ENCODE data around the gene RPL15.

The RPL15 gene

DNA sequence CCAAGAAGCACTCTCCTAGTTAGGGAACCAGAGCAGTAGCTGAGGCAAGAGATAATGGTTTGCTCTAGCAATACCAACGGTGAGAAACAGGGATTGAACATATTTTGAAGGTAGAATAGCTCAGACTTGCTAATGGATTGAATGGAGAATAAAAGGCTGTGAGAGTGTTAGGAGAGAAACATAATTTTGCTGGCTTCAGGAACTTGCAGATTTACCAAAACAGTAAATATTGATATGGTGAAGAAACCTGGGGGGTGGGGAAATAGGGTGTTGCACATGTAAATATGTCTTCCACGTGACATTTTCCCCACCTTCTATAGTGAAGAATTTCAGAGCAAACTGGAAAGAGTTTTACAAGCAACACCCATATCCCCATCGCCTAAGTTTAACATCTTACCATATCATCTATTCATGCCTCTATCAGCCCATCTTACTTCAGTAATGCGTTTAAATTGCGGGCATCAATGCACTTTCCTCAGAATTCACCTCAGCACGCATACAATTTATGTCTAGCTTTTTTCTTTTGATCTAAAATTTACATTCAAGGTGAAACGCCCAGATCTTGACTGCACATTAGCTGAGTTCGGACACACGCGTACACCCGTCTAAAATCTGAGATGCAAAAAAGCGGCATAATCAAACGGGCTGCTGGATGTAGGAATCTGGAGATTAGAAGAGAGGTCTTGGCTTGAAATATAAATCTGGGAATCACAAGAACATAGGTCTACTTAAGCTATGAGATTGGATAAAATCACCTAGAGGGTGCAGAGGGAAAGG is 27.3 kb downstream of the RPL15 start:
- ATAC-seq (replicated peaks; ENCODE audit: extremely low read depth, poor library complexity, severe bottlenecking), result no peak
- Mint-ChIP-seq H3K27me3 (no peaks in the 10 kb centered on the region), H3K9me3 (no peaks in the 10 kb centered on the region), H3K4me3 (peak overlapping the region; percentile 86), H3K4me1 (peaks cover 27% of the 10 kb centered on the region), H3K36me3 (ENCODE audit: insufficient read depth) (peaks cover 22% of the 10 kb centered on the region), H3K27ac (ENCODE audit: low read depth) (peak overlapping the region; percentile 97)
- no peak for DNase-seq (ENCODE audit: low spot score in 2 of 2)

DNA sequence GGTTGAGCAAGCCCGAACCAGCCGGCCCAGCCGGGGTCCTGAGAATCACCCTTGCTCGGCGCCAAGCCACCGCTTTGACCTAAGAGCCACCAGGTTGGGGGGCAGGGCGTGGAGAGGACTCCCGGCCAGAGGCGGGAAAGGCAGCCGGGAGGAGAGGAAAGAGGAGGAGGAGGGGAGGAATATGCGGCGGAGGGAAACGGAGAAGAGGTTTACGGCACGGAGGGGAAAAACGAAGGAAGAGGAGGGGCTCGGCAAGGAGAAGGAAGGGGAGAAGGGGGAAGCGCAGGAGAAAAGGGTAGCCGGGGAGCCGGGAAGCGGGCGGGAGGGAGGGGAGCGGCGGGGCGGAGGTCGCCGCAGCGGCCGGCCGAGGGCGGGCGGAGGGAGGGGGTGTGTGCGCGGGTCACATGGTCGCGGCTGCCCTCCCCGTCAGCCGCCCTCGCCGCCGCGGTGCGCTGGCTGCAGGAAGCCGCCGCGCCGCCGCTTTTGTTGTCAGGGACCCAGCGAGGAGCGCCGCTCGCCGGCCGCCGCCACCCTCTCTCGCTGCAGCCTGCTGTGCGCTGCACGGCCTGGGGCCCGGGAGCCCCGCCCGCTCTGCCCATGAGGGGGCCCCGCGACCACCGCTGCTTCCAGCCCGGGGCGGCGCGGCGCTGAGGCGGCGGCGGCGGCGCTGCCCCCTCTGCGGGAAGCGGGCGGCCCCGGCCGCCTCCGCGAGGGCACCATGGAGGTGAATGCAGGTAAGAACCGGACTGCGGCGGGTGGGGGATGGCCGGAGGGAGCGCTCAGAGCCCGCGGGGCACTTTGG is 28.1 kb downstream of the RPL15 start, which contains the start of gene NR1D2:
Gene NR1D2, plus strand, starts transcription at position 426 of the 802 bp plus-strand sequence. Its CDS starts 293 bp downstream, at position 719.
- H3K36me3 Mint-ChIP-seq (ENCODE audit: insufficient read depth), result peaks cover 22% of the 10 kb centered on the region
- ATAC-seq (replicated peaks; ENCODE audit: extremely low read depth, poor library complexity, severe bottlenecking) (peak; percentile 66), DNase-seq (ENCODE audit: low spot score in 2 of 2) (peak; percentile 70 to 71)
- peaks cover 35% of the 10 kb centered on the region for H3K4me1 Mint-ChIP-seq
- H3K4me3 Mint-ChIP-seq, result peak within 1 kb of the TSS; percentile 86
- H3K27me3 Mint-ChIP-seq, result no peaks in the 10 kb centered on the region
- H3K9me3 Mint-ChIP-seq, result no peaks in the 10 kb centered on the region
- peak within 1 kb of the TSS; percentile 97 for H3K27ac Mint-ChIP-seq (ENCODE audit: low read depth)

DNA sequence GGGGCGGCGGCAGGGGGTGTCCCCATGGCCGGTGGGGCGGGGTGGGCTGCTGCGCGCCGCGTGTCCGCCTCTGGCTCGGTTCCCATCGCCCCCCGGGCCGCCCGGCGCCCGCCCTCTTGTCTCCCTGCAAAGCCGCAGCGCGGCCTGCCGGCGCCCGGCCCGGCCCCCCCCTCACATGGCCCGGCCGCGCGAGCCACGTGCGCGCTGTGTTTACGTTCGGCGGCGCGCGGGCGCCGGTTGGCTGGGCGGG is 28.7 kb downstream of the RPL15 start:
- H3K36me3 Mint-ChIP-seq (ENCODE audit: insufficient read depth), result peaks cover 22% of the 10 kb centered on the region
- peaks cover 41% of the 10 kb centered on the region for H3K4me1 Mint-ChIP-seq
- H3K9me3 Mint-ChIP-seq, result no peaks in the 10 kb centered on the region
- H3K27me3 Mint-ChIP-seq, result no peaks in the 10 kb centered on the region
- DNase-seq (ENCODE audit: low spot score in 2 of 2) (no peak), ATAC-seq (replicated peaks; ENCODE audit: extremely low read depth, poor library complexity, severe bottlenecking) (no peak)
- peak overlapping the region; percentile 86 for H3K4me3 Mint-ChIP-seq
- H3K27ac Mint-ChIP-seq (ENCODE audit: low read depth), result peak overlapping the region; percentile 65

DNA sequence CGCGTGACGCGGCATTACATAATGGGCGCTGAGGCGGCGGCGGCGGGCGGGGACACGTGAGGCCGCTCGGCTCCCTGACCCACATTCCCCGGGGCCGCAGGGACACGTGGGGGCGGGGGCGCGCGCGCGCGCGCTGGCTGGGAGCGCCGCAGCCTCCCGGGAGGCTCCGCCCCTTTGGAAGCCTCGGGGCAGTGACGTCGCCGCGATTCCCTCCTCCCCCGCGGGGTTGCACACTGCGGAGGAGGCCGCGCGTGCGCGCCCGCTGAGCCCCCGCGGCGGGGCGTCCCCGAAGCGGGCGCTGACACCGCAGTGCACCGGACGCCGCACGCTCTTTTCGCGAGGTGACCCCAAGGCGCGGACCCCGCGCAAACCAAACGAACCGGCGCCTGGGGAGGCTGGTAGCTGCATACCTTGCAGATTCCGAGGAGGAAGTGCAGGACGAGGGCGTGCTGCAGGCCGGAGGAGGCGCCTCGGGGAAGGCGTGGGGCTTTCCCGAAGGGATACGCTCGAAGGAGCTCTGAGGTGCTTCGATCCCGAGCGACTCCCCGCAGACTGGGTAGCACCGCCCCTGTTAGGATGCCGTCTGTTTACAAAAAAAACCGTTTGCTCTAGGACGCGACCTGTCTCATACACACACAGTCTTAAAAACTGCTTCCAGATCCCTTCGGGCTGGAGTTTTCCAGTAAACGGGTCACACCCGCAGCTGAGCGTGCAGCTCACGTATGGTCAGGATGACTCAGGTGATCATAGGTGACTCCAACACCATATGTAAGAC is 29.2 kb downstream of the RPL15 start:
- ATAC-seq (replicated peaks; ENCODE audit: extremely low read depth, poor library complexity, severe bottlenecking) (peak; percentile 80), DNase-seq (ENCODE audit: low spot score in 2 of 2) (peak; percentile 96)
- Mint-ChIP-seq H3K36me3 (ENCODE audit: insufficient read depth) (peaks cover 22% of the 10 kb centered on the region), H3K4me1 (peaks cover 46% of the 10 kb centered on the region), H3K4me3 (peak overlapping the region; percentile 86), H3K9me3 (no peaks in the 10 kb centered on the region), H3K27me3 (no peaks in the 10 kb centered on the region), H3K27ac (ENCODE audit: low read depth) (peak overlapping the region; percentile 65)

DNA sequence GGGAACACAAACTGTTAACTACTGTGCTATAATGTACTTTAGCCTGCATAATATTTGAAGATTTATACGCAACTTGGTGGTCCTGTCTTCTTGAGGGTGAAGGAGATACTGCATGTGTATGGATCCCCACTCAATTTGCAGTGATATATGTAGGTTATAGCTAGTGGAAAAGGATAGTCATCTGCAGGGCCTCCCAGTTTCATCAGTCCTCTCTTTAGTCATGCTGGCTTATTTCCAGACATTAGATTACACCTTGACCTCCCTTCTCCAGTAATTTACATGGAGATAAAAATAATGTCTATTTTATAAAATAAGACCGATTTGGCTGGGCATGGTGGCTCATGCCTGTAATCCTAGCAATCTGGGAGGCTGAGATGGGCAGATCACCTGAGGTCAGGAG is 31.8 kb downstream of the RPL15 start:
- ATAC-seq (replicated peaks; ENCODE audit: extremely low read depth, poor library complexity, severe bottlenecking), result no peak
- peaks cover 63% of the 10 kb centered on the region for H3K4me1 Mint-ChIP-seq

DNA sequence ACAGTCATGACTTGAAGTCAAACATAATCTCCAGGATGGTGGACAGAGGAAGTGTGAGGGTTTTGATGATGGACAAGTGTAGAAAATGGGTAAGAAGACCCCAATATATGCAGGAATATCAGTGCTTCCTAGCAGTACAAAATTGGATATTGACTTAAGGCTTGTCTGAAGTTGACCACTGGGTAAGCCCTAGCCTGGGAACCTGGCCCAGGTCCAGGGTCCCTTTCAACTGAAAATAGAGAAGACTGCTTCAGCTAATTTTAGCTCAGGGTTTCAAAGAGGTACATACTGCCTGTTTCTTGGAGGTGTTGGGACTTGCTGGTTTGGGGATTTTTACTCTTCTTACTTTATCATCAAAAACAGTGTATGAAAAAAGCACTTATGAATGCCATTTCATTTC is 32.9 kb downstream of the RPL15 start:
- peak overlapping the region; percentile 58 for H3K4me3 Mint-ChIP-seq
- peaks cover 58% of the 10 kb centered on the region for H3K4me1 Mint-ChIP-seq
- peak overlapping the region; percentile 82 for H3K27ac Mint-ChIP-seq (ENCODE audit: low read depth)
- ATAC-seq (replicated peaks; ENCODE audit: extremely low read depth, poor library complexity, severe bottlenecking) (no peak), DNase-seq (ENCODE audit: low spot score in 2 of 2) (no peak)
- H3K36me3 Mint-ChIP-seq (ENCODE audit: insufficient read depth), result peaks cover 31% of the 10 kb centered on the region
- H3K27me3 Mint-ChIP-seq, result no peaks in the 10 kb centered on the region
- H3K9me3 Mint-ChIP-seq, result no peaks in the 10 kb centered on the region

More for the DNA sequence above, 31.8 kb downstream of the RPL15 start:
- no peak overlapping the region for H3K27ac Mint-ChIP-seq (ENCODE audit: low read depth)
- peaks cover 34% of the 10 kb centered on the region for H3K36me3 Mint-ChIP-seq (ENCODE audit: insufficient read depth)
- H3K27me3 Mint-ChIP-seq, result no peaks in the 10 kb centered on the region
- DNase-seq (ENCODE audit: low spot score in 2 of 2), result no peak
- no peak overlapping the region for H3K4me3 Mint-ChIP-seq
- H3K9me3 Mint-ChIP-seq, result no peaks in the 10 kb centered on the region

DNA sequence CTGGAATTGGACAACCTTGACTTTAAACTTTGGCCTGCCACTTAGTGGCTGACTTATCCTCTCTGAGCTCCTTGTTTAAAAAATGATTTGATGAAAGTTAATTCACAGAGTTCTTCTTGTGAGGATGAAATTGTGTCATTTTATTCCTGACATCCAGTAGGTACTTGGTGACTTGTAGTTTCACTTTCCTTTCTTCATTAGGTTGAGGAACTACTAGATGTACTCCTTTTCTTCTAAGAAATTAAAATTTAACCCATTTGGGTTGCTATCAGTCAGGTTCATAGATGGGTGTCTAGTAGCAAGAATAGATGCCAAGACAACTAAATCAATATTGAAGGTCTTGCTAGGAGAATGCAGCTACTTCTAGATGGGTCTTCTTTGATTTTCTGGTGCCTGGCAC is 33.4 kb downstream of the RPL15 start:
- peaks cover 61% of the 10 kb centered on the region for H3K4me1 Mint-ChIP-seq
- no peak for ATAC-seq (replicated peaks; ENCODE audit: extremely low read depth, poor library complexity, severe bottlenecking)
- DNase-seq (ENCODE audit: low spot score in 2 of 2), result no peak
- H3K4me3 Mint-ChIP-seq, result peak overlapping the region; percentile 58
- H3K27ac Mint-ChIP-seq (ENCODE audit: low read depth), result peak overlapping the region; percentile 82
- H3K27me3 Mint-ChIP-seq, result no peaks in the 10 kb centered on the region
- no peaks in the 10 kb centered on the region for H3K9me3 Mint-ChIP-seq
- H3K36me3 Mint-ChIP-seq (ENCODE audit: insufficient read depth), result peaks cover 31% of the 10 kb centered on the region

DNA sequence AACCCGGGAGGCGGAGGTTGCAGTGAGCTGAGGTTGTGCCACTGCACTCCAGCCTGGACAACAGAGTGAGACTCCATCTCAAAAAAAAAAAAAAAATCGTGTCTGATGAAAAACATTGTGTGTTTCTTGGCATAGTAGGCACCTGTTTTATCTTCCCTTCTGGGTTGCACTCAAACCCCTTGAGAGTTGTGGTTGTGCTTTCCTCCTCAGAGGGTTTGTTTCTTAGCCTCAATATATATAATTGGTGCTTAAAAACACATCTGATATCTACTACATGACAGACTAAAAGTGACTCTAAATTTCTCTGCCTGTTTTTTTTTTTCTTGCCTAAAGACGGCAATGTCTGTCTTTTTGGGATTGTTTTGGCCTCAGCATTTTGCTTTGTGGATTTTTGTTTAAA is 35.7 kb downstream of the RPL15 start:
- DNase-seq (ENCODE audit: low spot score in 2 of 2) (no peak), ATAC-seq (replicated peaks; ENCODE audit: extremely low read depth, poor library complexity, severe bottlenecking) (no peak)
- Mint-ChIP-seq H3K27ac (ENCODE audit: low read depth) (peak overlapping the region; percentile 4), H3K27me3 (no peaks in the 10 kb centered on the region), H3K4me1 (peaks cover 63% of the 10 kb centered on the region), H3K36me3 (ENCODE audit: insufficient read depth) (peaks cover 38% of the 10 kb centered on the region), H3K4me3 (no peak overlapping the region), H3K9me3 (no peaks in the 10 kb centered on the region)

DNA sequence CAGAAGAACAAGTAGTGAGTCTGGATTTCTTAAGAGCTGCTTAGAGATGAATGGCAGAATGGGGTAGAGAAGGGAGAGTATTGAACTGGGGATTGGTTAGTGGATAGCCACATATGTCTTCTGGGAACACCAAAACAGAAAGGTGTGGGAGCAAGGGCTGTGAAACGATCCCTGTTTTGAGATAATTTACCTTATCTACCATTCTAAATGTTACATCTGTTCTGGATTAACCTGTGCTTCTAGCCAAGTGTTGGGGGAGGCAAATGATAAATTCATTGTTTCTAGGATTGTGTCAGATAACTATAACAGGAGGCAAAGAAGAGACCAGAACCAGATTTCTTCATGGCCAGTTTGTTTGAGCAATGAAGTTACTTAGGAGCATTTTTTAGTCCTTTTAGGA is 36.6 kb downstream of the RPL15 start:
- Mint-ChIP-seq H3K4me1 (peaks cover 57% of the 10 kb centered on the region), H3K4me3 (no peak overlapping the region), H3K27ac (ENCODE audit: low read depth) (peak overlapping the region; percentile 4), H3K9me3 (no peaks in the 10 kb centered on the region), H3K27me3 (no peaks in the 10 kb centered on the region), H3K36me3 (ENCODE audit: insufficient read depth) (peaks cover 39% of the 10 kb centered on the region)
- ATAC-seq (replicated peaks; ENCODE audit: extremely low read depth, poor library complexity, severe bottlenecking) (no peak), DNase-seq (ENCODE audit: low spot score in 2 of 2) (no peak)

DNA sequence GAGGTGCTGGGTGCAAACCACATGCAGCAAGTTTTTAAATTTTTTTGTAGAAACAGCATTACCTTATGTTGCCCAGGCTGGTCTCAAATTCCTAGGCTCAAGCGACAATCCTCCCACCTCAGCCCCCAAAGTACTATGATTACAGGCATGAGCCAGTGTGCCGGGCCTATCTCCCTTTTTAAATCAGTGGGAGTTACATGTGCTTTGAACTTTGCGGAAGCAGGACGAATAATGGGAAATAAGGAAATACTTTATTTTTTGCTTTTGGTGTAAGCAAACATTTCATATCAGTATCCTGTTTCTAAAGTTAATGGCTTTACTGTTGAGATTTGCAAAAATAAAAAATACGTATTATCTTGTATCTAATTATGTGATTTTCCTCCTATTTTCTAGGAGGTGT is 37.2 kb downstream of the RPL15 start:
- peaks cover 39% of the 10 kb centered on the region for H3K36me3 Mint-ChIP-seq (ENCODE audit: insufficient read depth)
- ATAC-seq (replicated peaks; ENCODE audit: extremely low read depth, poor library complexity, severe bottlenecking) (no peak), DNase-seq (ENCODE audit: low spot score in 2 of 2) (no peak)
- H3K27ac Mint-ChIP-seq (ENCODE audit: low read depth), result no peak overlapping the region
- no peak overlapping the region for H3K4me3 Mint-ChIP-seq
- no peaks in the 10 kb centered on the region for H3K27me3 Mint-ChIP-seq
- peaks cover 60% of the 10 kb centered on the region for H3K4me1 Mint-ChIP-seq
- no peaks in the 10 kb centered on the region for H3K9me3 Mint-ChIP-seq

DNA sequence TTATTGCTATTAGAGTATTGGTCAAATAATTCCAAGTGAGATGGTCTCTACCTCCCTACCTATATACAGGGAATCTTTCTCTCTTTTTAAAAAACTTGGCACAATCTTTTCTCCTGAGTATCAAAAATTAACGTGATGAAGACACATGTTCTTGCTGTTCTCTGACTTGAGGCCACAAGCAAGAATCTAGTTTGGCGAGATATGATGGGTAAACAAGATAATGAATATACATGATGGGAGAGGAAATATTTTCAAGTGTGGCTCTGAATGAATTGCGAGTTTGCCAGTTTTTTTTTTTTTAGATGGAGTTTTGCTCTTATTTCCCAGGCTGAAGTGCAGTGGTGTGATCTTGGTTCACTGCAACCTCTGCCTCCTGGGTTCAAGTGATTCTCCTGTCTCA is 39.8 kb downstream of the RPL15 start:
- DNase-seq (ENCODE audit: low spot score in 2 of 2) (no peak), ATAC-seq (replicated peaks; ENCODE audit: extremely low read depth, poor library complexity, severe bottlenecking) (no peak)
- Mint-ChIP-seq H3K36me3 (ENCODE audit: insufficient read depth) (peaks cover 51% of the 10 kb centered on the region), H3K27ac (ENCODE audit: low read depth) (no peak overlapping the region), H3K27me3 (no peaks in the 10 kb centered on the region), H3K9me3 (no peaks in the 10 kb centered on the region), H3K4me1 (peaks cover 40% of the 10 kb centered on the region), H3K4me3 (no peak overlapping the region)

DNA sequence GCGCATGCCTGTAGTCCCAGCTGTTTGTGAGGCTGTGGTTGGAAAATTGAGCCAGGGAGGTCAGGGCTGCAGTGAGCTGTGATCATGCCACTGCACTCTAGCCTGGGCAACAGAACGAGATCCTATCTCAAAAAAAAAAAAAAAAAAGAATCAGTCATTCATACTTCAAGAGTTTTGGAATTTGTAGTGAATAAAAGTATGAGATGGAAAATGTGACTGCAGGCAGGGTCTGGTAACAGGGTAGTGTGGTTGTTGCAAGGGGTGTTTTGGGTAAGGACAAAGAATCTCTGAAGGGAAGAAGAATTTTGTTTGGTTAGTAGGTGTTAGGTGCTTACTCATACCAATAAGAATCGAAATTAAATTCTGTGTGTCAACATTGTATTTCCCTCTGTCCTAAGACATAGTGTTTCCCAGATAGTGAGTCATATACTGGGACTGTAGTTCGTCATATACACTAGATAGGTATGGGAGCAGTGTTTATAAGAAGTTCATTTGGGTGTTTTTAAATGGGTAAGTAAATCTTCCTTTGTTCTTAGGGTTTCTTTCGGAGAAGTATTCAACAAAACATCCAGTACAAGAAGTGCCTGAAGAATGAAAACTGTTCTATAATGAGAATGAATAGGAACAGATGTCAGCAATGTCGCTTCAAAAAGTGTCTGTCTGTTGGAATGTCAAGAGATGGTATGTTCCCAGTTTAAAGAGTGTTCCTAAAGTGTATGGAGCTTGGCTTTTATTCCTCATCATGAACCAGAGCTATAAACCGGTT is 42.4 kb downstream of the RPL15 start:
- DNase-seq (ENCODE audit: low spot score in 2 of 2), result no peak
- peaks cover 26% of the 10 kb centered on the region for H3K4me1 Mint-ChIP-seq
- H3K27ac Mint-ChIP-seq (ENCODE audit: low read depth), result peak overlapping the region; percentile 55
- H3K4me3 Mint-ChIP-seq, result no peak overlapping the region
- H3K27me3 Mint-ChIP-seq, result no peaks in the 10 kb centered on the region
- peaks cover 67% of the 10 kb centered on the region for H3K36me3 Mint-ChIP-seq (ENCODE audit: insufficient read depth)
- no peak for ATAC-seq (replicated peaks; ENCODE audit: extremely low read depth, poor library complexity, severe bottlenecking)
- H3K9me3 Mint-ChIP-seq, result no peaks in the 10 kb centered on the region
